ENCODE results near the gene SLC26A1.

SLC26A1 gene

DNA sequence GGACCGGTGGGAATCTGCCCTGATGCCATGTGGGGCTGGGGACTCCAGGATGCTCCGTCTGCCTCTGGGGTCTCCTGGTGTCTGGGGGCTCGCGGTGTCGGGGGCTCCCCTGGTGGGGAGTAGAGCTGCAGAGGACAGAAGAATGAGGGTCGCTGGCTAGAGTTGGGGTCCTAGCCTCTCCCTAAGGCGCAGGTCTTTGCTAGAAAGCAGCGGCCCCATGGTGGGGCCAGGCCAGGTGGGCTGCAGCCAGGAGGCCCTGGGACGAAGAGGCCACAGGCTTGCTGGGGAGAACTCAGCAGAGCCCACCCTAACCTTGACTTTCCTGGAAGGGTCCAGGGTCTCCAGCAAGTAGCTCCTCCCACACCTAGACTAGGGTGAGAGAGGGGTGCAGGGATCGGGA lies 39.7 kb upstream of the SLC26A1 start:
- TF ChIP-seq ZFX (IDR thresholded peaks at IDR 0.05): no peak
- TF ChIP-seq, protein P1, sequence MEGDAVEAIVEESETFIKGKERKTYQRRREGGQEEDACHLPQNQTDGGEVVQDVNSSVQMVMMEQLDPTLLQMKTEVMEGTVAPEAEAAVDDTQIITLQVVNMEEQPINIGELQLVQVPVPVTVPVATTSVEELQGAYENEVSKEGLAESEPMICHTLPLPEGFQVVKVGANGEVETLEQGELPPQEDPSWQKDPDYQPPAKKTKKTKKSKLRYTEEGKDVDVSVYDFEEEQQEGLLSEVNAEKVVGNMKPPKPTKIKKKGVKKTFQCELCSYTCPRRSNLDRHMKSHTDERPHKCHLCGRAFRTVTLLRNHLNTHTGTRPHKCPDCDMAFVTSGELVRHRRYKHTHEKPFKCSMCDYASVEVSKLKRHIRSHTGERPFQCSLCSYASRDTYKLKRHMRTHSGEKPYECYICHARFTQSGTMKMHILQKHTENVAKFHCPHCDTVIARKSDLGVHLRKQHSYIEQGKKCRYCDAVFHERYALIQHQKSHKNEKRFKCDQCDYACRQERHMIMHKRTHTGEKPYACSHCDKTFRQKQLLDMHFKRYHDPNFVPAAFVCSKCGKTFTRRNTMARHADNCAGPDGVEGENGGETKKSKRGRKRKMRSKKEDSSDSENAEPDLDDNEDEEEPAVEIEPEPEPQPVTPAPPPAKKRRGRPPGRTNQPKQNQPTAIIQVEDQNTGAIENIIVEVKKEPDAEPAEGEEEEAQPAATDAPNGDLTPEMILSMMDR (conservative IDR thresholded peaks at IDR 0.05): no peak
- H3K27ac ChIP-seq: no peak overlapping the region

DNA sequence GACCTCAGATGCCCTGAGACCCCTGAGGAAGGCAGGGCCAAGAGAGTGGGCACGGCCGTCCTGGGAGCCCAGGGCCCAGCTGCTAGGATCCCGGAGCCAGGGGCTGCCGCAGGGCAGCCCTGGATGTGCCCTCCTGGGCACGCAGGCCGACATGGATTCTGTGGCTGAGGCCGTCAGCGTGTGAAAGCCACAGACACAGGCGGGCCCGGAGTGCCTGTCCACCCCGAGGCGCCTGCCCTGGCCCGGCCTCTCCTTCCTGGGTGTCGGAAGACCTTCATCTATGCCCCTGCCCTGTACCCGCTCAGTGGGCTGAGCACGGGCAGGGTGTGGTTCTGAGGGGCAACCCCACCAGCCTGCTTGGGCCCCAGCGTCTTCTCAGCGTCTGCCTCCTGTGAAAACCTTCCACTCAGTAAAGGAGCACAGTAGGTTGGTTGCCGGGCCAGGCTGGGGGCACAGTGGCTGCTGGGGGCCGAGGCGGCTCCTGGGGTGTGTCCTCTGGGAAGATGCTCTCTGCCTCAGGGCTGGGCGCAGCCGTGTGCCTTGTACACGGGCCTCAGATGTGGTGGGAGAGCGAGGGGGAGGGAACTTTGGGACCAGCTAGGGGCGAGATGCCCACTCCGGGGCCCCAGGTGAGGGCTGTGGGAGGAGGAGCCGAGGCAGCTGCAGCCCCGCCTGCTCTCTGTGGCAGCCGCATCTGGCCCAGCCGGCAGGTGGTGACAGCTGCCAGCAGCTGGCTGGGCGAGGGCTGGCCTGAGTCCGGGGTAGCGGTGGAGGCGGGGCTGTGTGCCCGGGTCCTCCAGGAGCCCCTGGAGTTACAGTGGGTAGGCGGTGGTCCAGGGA lies 39.0 kb upstream of the SLC26A1 start:
- no peak for TF ChIP-seq ZFX (IDR thresholded peaks at IDR 0.05)
- TF ChIP-seq, protein P1 (conservative IDR thresholded peaks at IDR 0.05): no peak
- no peak overlapping the region for H3K27ac ChIP-seq

DNA sequence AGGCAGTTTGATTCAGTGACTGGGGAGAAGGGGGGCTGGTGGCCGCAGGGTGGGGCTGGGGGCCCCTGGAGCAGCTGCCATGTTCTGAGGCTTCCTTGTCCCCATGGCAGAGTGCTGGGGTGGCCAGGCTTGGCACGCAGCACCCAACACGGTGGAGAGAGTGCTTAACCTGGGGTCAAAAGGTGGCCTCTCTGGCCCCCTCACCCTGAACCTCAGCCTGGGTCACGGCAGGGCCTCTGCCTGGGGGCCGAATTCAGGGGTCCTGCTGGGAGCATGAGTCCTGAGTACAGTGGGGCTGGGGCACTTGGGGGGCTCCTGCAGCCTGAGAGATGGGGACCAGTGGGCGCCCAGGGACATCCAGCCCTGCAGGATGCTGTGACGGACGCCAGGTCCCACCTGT lies 38.1 kb upstream of the SLC26A1 start:
- no peak overlapping the region for H3K27ac ChIP-seq
- TF ChIP-seq, protein P1 (conservative IDR thresholded peaks at IDR 0.05): no peak
- TF ChIP-seq ZFX (IDR thresholded peaks at IDR 0.05): no peak

DNA sequence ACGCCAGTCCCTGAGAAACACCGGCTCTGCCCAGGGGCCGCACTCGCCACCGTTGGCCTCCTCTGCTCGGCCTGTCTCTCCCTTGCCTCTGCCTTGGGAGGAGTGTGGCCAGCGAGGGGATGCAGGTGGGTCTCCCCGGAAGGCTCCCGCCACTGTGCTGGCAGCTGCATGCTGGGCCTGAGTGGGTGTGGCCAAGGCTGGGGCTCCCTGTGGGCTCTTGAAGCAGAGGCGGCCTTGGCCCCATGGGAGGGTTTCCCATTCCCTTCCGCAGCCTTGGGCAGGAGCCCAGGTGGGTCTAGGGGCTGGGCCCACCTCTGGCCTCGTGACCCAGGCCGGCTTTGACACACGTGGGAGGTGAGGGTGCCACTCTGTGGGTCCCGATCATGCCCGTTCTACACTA lies 37.4 kb upstream of the SLC26A1 start:
- TF ChIP-seq, protein P1 (conservative IDR thresholded peaks at IDR 0.05): no peak
- no peak for TF ChIP-seq ZFX (IDR thresholded peaks at IDR 0.05)
- no peak overlapping the region for H3K27ac ChIP-seq

DNA sequence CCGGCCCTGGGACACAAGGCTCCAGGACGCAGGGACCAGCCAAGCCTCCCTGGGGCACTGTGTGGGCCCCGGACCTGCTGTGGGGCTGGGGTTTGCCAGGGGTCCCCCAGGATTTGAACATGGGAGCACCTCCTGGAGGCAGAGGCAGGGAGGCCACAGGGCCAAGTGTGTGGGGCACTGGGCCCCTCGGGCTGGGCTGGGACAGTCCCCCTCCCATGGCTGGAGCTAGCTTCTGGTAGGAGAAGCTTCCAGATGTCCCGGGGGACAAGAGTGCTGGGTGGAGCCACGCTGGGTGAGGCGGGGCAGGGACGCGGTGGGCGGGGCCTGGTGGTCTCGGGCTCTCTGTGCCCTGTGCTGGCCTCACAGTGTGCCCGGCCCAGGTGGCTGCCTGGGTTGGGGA lies 36.8 kb upstream of the SLC26A1 start:
- no peak overlapping the region for H3K27ac ChIP-seq
- no peak for TF ChIP-seq ZFX (IDR thresholded peaks at IDR 0.05)
- TF ChIP-seq, protein P1 (conservative IDR thresholded peaks at IDR 0.05): no peak

DNA sequence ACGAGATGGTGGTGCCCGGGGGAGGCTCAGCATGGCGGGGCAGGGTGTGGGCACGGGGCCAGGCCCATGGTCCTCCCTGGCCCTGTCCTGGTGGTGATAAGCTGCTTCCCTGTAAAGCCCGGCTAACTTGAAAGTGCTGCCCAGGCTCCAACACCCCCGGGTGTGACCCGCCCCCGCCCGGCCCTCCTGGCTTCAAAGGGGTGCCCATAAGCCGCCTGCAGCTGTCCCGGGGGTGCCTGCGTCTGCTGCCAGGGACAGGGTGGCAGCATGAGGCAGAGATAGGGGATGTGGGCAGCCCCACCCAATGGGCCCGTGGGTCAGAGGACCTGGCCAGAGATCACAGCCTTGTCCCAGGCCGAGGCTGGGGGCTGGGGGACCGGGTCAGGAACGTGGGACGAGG lies 36.3 kb upstream of the SLC26A1 start:
- TF ChIP-seq, protein P1 (conservative IDR thresholded peaks at IDR 0.05): no peak
- TF ChIP-seq ZFX (IDR thresholded peaks at IDR 0.05): no peak
- no peak overlapping the region for H3K27ac ChIP-seq

DNA sequence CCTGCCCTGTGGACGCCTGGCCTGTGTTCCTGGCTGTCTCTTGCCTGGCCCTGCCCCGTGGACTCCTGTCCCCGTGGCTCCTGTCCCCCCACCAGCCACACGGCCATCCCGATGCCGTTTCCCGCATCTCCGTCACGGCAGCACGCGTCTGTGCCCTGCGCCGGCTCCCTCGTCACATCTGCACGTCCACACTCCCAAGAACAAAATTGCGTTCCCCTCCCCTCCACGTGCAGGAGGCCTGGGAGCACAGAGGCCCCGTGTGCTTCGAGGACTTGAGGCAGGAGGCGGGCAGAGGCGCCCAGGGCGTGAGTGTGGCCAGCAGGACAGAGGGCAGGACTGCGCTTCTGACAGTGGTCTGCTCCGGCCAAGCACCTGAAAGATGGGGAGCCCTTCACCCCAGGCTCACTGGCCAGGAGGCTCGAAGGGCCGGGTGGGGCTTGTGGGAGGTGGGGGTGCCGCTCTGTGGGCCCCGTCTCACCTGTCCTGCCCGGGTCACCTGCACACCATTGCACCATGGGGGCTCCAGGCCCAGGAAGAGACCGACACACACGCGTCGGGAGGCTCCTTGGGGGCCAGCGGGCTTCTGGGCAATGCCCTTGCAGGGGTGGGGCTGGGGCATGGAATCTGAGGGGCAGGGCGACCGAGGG lies 35.5 kb upstream of the SLC26A1 start:
- no peak overlapping the region for H3K27ac ChIP-seq
- TF ChIP-seq, protein P1 (conservative IDR thresholded peaks at IDR 0.05): no peak
- no peak for TF ChIP-seq ZFX (IDR thresholded peaks at IDR 0.05)

Measured in C4-2B (cell line).